Activated CD4-positive, alpha-beta T cell treated with anti-CD3 and anti-CD28 coated beads for 4 hours (primary cell): ENCODE data around the gene SHISA6.

Source experiments
- DNase-seq, 2 donors: peaks; one replicate each; pipeline ENCODE4 v3.0.0-alpha.2; 2020

The SHISA6 gene

GRCh38 chr17:11356371-11356770 lies 115.4 kb downstream of the SHISA6 start:
- DNase-seq, result no peak

DNA sequence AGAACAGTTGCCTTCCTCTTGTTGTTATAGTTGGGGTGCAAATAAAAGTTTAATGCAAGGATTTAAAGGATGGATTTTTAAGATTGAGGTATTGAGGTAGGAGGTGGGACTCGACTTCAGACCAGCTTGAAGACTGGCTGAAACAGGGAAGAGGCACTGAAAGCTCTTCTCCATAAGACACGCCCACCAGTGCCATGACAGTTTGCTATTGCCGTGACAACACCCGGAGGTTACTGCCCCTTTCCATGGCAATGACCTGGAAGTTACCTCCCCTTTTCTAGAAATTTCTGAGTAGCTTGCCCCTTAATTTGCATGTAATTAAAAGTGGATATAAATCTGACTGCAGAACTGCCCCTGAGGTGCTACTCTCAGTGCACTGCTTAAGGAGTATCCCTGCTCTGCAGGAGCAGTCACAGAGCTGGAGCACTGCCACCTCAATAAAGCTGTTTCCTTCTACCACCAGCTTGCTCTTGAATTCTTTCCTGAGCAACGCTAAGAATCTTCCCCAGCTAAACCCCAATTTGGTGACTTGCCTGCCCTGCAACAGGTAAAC lies 122.6 kb downstream of the SHISA6 start:
- DNase-seq, result no peak

- DNase-seq, result no peak
Observed at GRCh38 chr17:11366272-11366850, 125.3 kb downstream of the SHISA6 start.

GRCh38 chr17:11369575-11369974 lies 128.6 kb downstream of the SHISA6 start:
- no peak for DNase-seq

DNA sequence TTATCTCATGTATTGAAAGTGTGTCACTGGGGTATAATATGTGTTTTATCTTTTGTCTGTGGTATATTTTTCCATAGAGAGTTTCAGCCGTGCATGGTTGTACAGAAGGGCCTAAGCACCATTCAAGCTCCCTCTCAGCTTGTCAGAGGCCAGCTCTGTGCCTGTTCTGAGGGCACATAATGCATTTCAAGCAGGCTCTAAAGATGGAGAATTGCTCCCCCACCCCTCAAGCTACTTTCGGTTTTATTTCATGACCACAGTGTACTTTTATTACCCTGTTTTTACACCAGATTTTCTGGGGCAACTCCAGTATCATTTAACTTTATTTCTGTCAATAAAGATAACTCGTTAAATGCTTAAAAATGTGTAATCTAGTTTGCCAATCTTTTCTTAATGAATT lies 131.7 kb downstream of the SHISA6 start:
- no peak for DNase-seq

- DNase-seq, result no peak
Observed at GRCh38 chr17:11378506-11378905, 137.5 kb downstream of the SHISA6 start.

DNA sequence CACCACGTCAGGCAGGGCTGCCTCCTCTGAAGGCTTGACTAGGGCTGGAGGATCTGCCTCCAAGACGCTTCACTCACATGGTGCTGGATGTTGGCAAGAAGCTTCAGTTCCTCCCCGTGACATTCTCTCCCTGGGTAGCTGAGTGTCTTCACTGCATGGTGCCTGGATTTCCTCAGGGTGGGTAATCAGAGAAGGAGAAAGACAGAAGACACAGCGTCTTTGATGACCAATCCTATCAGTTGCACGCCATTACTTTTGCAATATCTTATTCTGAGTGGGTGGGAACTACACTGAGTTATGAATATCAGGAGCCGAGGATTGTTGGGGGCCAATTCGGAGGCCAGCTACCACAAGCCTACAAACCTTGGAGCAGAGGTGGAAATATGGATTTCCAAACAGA lies 139.7 kb downstream of the SHISA6 start:
- no peak for DNase-seq

DNA sequence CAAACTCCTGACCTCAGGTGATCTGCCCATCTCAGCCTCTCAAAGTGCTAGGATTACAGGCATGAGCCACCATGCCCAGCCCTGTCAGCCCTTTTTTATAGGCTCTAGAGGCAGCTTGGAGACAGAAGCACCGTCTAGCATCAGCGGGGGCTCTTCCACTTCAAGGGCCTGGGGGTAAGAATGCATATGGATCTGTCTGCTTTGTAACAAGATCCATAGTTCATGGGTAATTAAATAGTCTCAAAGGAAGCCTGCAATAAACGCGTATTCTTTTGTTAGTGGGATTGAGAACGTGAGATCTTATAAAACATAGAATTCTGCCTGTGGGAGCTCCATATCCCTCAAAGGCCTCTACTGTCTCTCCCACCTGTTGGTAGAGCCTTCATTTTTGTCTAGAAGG lies 142.1 kb downstream of the SHISA6 start:
- no peak for DNase-seq

DNA sequence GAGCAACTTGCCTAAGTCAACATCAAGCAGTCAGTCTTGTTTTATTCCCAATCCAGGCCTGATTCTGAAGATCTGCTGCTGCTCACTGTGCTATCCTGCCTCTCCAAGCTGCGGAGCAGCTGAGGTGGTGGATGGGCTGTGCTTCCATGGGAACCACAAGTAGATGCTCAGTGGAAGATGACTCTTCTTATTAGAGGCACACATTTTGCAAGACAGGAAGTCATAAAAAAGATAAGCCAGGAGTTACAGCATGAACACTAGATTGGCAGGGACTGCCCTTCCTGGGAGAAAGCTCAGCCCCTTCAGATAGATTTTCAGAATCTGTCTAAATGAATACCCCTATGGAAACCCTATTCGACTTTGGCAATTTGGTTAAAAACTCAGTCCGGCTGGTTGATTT lies 143.1 kb downstream of the SHISA6 start:
- no peak for DNase-seq

- DNase-seq, result no peak
Observed at GRCh38 chr17:11387610-11388009, 146.6 kb downstream of the SHISA6 start.

- DNase-seq, result no peak
Observed at GRCh38 chr17:11388054-11388453, 147.0 kb downstream of the SHISA6 start.

DNA sequence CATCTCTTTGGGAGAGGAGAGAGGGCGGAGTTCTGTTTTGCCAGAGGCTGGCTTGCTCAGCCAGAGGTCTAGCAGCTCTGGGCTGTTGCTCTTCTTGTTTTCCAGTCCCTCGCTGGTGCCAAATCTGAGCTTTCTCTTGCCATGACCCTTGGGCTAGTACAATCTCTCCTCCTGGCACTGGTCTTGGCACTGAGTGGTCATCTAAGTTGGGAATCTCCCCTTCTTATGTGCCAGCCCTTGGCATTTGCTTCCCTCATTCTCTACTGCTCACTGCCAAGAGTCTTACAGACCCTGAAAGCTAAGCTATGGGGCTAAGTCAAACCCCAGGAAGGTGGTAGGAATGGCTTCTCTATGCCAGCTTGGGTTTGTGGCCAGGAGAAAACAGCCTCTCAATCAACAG lies 148.6 kb downstream of the SHISA6 start:
- DNase-seq, result no peak

DNA sequence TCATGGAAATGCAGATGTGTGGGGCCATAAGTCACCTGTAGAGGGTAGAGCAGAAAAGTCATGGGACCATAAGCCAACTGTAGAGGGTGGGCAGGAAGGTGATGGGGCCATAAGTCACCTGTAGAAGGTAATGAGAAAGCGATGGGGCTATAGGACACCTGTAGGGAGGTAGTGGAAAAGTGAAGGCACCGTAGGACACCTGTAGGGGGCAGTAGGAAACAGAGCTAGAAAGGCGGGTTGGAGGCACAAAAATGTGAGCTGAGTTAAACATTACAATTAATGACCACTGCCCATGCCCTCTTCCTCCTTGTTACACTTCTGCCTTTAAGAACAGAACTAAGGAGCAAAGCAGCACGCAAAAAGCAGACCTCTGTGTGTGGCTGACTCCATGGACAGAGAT lies 150.1 kb downstream of the SHISA6 start:
- no peak for DNase-seq

GRCh38 chr17:11404431-11405276 lies 163.6 kb downstream of the SHISA6 start:
- DNase-seq, result no peak

GRCh38 chr17:11406716-11407115 lies 165.7 kb downstream of the SHISA6 start:
- no peak for DNase-seq

DNA sequence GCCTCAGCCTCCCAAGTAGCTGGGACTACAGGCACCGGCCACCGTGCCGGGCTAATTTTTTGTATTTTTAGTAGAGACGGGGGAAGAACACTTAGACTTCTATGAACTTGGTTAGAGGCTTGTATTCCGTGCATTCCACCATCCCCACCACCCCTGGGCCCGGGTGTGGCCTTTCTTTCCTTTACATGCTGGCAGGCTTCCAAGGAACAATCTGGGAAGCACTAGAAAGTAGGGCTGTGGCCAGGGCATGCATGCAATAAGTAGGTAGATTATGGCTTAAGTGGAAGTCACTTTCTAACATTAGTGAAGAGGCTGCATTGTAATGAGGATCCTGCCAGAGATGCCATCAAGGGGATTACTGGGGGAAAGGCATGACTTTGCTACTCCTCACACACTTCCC lies 171.6 kb downstream of the SHISA6 start:
- no peak for DNase-seq

DNA sequence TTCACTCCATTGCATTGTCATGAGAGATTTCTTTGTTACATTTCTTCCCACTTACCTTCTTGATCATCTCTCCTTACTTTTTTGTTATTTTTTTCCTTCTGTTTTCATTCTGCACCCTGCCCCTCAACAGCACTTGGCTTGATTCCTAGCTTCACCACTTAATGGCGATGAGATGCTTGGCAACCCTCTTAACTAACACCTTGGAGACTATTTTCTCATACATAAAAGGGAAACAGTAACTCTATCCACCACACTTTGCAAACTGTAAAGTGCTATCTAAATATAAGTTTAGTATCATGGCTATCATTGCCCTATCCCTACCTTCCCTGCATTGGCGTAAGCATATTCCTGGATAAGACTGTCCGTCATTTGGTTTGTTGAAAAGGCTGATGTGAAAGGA lies 177.3 kb downstream of the SHISA6 start:
- no peak for DNase-seq

- DNase-seq, result no peak
Observed at GRCh38 chr17:11430751-11431150, 189.7 kb downstream of the SHISA6 start.

DNA sequence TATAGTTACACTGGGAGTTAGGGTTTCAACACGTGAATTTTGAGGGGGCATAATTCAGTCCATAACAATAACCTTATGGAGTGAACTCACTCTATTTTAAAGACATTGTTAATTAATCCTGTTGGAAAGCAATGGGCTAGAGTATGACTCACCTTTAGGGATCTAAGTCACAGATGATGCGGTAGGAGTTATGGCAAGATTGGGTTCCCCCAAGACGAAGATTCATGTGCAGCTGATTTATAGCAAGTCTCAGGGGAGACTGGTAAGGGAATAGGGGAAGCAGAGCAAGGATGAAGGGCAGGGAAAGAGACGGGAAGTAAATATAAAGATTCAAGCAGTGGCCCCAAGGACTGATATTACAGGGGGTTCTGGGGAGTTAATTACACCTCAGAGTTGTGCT lies 197.7 kb downstream of the SHISA6 start:
- no peak for DNase-seq

GRCh38 chr17:11441004-11441403 lies 200.0 kb downstream of the SHISA6 start:
- DNase-seq, result no peak

GRCh38 chr17:11446316-11446715 lies 205.3 kb downstream of the SHISA6 start:
- no peak for DNase-seq

DNA sequence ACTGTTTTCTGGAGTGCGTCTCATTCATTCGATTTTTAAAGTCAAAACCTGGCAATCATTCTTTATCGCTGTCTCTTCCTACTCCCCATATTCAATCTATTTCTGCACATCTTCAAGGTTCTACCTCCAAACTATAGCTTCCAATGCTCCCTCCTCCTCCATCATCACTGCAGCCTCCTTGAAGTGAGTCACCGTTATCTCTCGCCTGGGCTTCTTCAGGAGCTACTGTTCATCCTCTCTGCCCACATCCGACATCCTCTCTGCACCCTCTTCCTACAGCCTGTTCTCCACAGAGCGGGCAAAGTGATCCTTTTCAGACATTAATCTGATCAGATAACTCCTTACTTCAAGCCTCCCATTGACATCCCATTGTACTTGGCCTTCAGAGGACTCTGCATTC lies 213.1 kb downstream of the SHISA6 start:
- DNase-seq, result no peak

GRCh38 chr17:11458279-11458678 lies 217.3 kb downstream of the SHISA6 start:
- no peak for DNase-seq

DNA sequence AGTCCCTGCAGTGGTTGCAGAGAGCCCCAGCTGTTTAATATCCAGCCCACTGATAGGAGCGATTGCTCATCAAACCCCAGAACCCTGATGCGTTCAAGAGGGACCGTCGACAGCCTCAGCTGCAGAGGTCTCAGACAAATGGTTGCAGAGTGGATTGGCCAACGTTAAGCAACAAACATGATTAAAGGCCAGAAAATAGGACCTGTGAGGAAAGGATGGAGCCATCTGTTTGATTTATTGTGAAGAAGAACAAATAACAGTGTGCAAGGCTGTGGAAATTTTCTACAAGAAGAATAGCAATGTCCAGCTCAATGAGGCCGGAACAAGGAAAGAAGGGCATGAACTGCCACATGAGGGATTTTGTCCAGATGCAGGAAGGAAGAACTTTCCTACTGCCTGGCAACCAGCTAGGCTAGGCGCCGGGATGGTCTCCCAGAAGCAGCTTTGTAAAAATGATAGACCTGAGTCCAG lies 218.9 kb downstream of the SHISA6 start:
- DNase-seq, result no peak
